ENCODE results near the gene METTL22.
A peak's percentile ranks its signal among the peaks of the same experiment; 100 is the strongest.

The METTL22 gene

GRCh38 chr16:8585857-8586256 is 35.6 kb upstream of the METTL22 start:
- Histone ChIP-seq H3K9me3 (ENCODE audit: low read length) (no peaks in the 10 kb centered on the region), H3K27me3 (ENCODE audit: insufficient read depth, low read length) (peaks cover 43% of the 10 kb centered on the region), H3K4me3 (ENCODE audit: low read length) (no peak overlapping the region), H3K4me1 (ENCODE audit: insufficient read depth, low read length) (peaks cover 22% of the 10 kb centered on the region), H3K36me3 (ENCODE audit: insufficient read depth, low read length) (no peaks in the 10 kb centered on the region), H2AFZ (ENCODE audit: low read depth, low read length) (no peak overlapping the region)

- Histone ChIP-seq H3K4me3 (ENCODE audit: low read length) (no peak overlapping the region), H2AFZ (ENCODE audit: low read depth, low read length) (no peak overlapping the region), H3K36me3 (ENCODE audit: insufficient read depth, low read length) (no peaks in the 10 kb centered on the region), H3K27me3 (ENCODE audit: insufficient read depth, low read length) (peaks cover 44% of the 10 kb centered on the region), H3K4me1 (ENCODE audit: insufficient read depth, low read length) (peaks cover 18% of the 10 kb centered on the region), H3K9me3 (ENCODE audit: low read length) (peaks cover 2% of the 10 kb centered on the region)
Measured at GRCh38 chr16:8587065-8587464, 34.4 kb upstream of the METTL22 start.

- no peaks in the 10 kb centered on the region for H3K36me3 ChIP-seq (ENCODE audit: insufficient read depth, low read length)
- H3K9me3 ChIP-seq (ENCODE audit: low read length): peaks cover 2% of the 10 kb centered on the region
- no peak overlapping the region for H2AFZ ChIP-seq (ENCODE audit: low read depth, low read length)
- no peak overlapping the region for H3K4me3 ChIP-seq (ENCODE audit: low read length)
- peaks cover 44% of the 10 kb centered on the region for H3K27me3 ChIP-seq (ENCODE audit: insufficient read depth, low read length)
- H3K4me1 ChIP-seq (ENCODE audit: insufficient read depth, low read length): peaks cover 18% of the 10 kb centered on the region
Measured at GRCh38 chr16:8588682-8589056, 32.8 kb upstream of the METTL22 start.

GRCh38 chr16:8589057-8589899 is 32.2 kb upstream of the METTL22 start:
- H3K4me3 ChIP-seq (ENCODE audit: low read length): peak overlapping the region; percentile 8
- peaks cover 44% of the 10 kb centered on the region for H3K27me3 ChIP-seq (ENCODE audit: insufficient read depth, low read length)
- H2AFZ ChIP-seq (ENCODE audit: low read depth, low read length): no peak overlapping the region
- peaks cover 2% of the 10 kb centered on the region for H3K9me3 ChIP-seq (ENCODE audit: low read length)
- peaks cover 18% of the 10 kb centered on the region for H3K4me1 ChIP-seq (ENCODE audit: insufficient read depth, low read length)
- no peaks in the 10 kb centered on the region for H3K36me3 ChIP-seq (ENCODE audit: insufficient read depth, low read length)

- H2AFZ ChIP-seq (ENCODE audit: low read depth, low read length): no peak within 1 kb of the TSS
- peaks cover 18% of the 10 kb centered on the region for H3K4me1 ChIP-seq (ENCODE audit: insufficient read depth, low read length)
- peak within 1 kb of the TSS; percentile 8 for H3K4me3 ChIP-seq (ENCODE audit: low read length)
- peaks cover 2% of the 10 kb centered on the region for H3K9me3 ChIP-seq (ENCODE audit: low read length)
- H3K27me3 ChIP-seq (ENCODE audit: insufficient read depth, low read length): peaks cover 44% of the 10 kb centered on the region
- no peaks in the 10 kb centered on the region for H3K36me3 ChIP-seq (ENCODE audit: insufficient read depth, low read length)
Measured at GRCh38 chr16:8589900-8590688, 31.4 kb upstream of the METTL22 start, which contains the start of gene TMEM114. TMEM114 (minus strand) TSS chr16:8590511; CDS start chr16:8589838, 673 bp downstream.

- peaks cover 18% of the 10 kb centered on the region for H3K4me1 ChIP-seq (ENCODE audit: insufficient read depth, low read length)
- H3K36me3 ChIP-seq (ENCODE audit: insufficient read depth, low read length): no peaks in the 10 kb centered on the region
- no peak overlapping the region for H3K4me3 ChIP-seq (ENCODE audit: low read length)
- peaks cover 2% of the 10 kb centered on the region for H3K9me3 ChIP-seq (ENCODE audit: low read length)
- H3K27me3 ChIP-seq (ENCODE audit: insufficient read depth, low read length): peaks cover 42% of the 10 kb centered on the region
- H2AFZ ChIP-seq (ENCODE audit: low read depth, low read length): no peak overlapping the region
Measured at GRCh38 chr16:8590811-8591210, 30.7 kb upstream of the METTL22 start.

GRCh38 chr16:8591451-8591850 is 30.0 kb upstream of the METTL22 start:
- peaks cover 18% of the 10 kb centered on the region for H3K4me1 ChIP-seq (ENCODE audit: insufficient read depth, low read length)
- H3K27me3 ChIP-seq (ENCODE audit: insufficient read depth, low read length): peaks cover 42% of the 10 kb centered on the region
- no peak overlapping the region for H3K4me3 ChIP-seq (ENCODE audit: low read length)
- H3K9me3 ChIP-seq (ENCODE audit: low read length): peaks cover 4% of the 10 kb centered on the region
- H3K36me3 ChIP-seq (ENCODE audit: insufficient read depth, low read length): no peaks in the 10 kb centered on the region
- no peak overlapping the region for H2AFZ ChIP-seq (ENCODE audit: low read depth, low read length)

- peaks cover 4% of the 10 kb centered on the region for H3K9me3 ChIP-seq (ENCODE audit: low read length)
- no peak overlapping the region for H2AFZ ChIP-seq (ENCODE audit: low read depth, low read length)
- no peak overlapping the region for H3K4me3 ChIP-seq (ENCODE audit: low read length)
- H3K36me3 ChIP-seq (ENCODE audit: insufficient read depth, low read length): no peaks in the 10 kb centered on the region
- peaks cover 17% of the 10 kb centered on the region for H3K27me3 ChIP-seq (ENCODE audit: insufficient read depth, low read length)
- peaks cover 8% of the 10 kb centered on the region for H3K4me1 ChIP-seq (ENCODE audit: insufficient read depth, low read length)
Measured at GRCh38 chr16:8594149-8594666, 27.3 kb upstream of the METTL22 start.

- Histone ChIP-seq H3K4me1 (ENCODE audit: insufficient read depth, low read length) (no peaks in the 10 kb centered on the region), H3K36me3 (ENCODE audit: insufficient read depth, low read length) (no peaks in the 10 kb centered on the region), H3K9me3 (ENCODE audit: low read length) (peaks cover 4% of the 10 kb centered on the region), H3K4me3 (ENCODE audit: low read length) (no peak overlapping the region), H3K27me3 (ENCODE audit: insufficient read depth, low read length) (peaks cover under 1% of the 10 kb centered on the region), H2AFZ (ENCODE audit: low read depth, low read length) (no peak overlapping the region)
Measured at GRCh38 chr16:8595783-8596182, 25.7 kb upstream of the METTL22 start.

GRCh38 chr16:8596581-8596980 is 24.9 kb upstream of the METTL22 start:
- H2AFZ ChIP-seq (ENCODE audit: low read depth, low read length): no peak overlapping the region
- H3K4me3 ChIP-seq (ENCODE audit: low read length): no peak overlapping the region
- no peaks in the 10 kb centered on the region for H3K27me3 ChIP-seq (ENCODE audit: insufficient read depth, low read length)
- H3K4me1 ChIP-seq (ENCODE audit: insufficient read depth, low read length): no peaks in the 10 kb centered on the region
- H3K9me3 ChIP-seq (ENCODE audit: low read length): peaks cover 2% of the 10 kb centered on the region
- H3K36me3 ChIP-seq (ENCODE audit: insufficient read depth, low read length): no peaks in the 10 kb centered on the region

GRCh38 chr16:8600144-8600775 is 21.2 kb upstream of the METTL22 start:
- H3K4me3 ChIP-seq (ENCODE audit: low read length): no peak overlapping the region
- H2AFZ ChIP-seq (ENCODE audit: low read depth, low read length): no peak overlapping the region
- H3K9me3 ChIP-seq (ENCODE audit: low read length): peaks cover 6% of the 10 kb centered on the region
- peaks cover 1% of the 10 kb centered on the region for H3K27me3 ChIP-seq (ENCODE audit: insufficient read depth, low read length)
- no peaks in the 10 kb centered on the region for H3K36me3 ChIP-seq (ENCODE audit: insufficient read depth, low read length)
- no peaks in the 10 kb centered on the region for H3K4me1 ChIP-seq (ENCODE audit: insufficient read depth, low read length)

GRCh38 chr16:8605554-8605953 is 15.9 kb upstream of the METTL22 start:
- Histone ChIP-seq H2AFZ (ENCODE audit: low read depth, low read length) (no peak overlapping the region), H3K27me3 (ENCODE audit: insufficient read depth, low read length) (peaks cover 6% of the 10 kb centered on the region), H3K9me3 (ENCODE audit: low read length) (peaks cover 3% of the 10 kb centered on the region), H3K4me1 (ENCODE audit: insufficient read depth, low read length) (no peaks in the 10 kb centered on the region), H3K4me3 (ENCODE audit: low read length) (no peak overlapping the region), H3K36me3 (ENCODE audit: insufficient read depth, low read length) (no peaks in the 10 kb centered on the region)

GRCh38 chr16:8607214-8607613 is 14.3 kb upstream of the METTL22 start:
- Histone ChIP-seq H2AFZ (ENCODE audit: low read depth, low read length) (no peak overlapping the region), H3K4me1 (ENCODE audit: insufficient read depth, low read length) (no peaks in the 10 kb centered on the region), H3K27me3 (ENCODE audit: insufficient read depth, low read length) (peaks cover 6% of the 10 kb centered on the region), H3K36me3 (ENCODE audit: insufficient read depth, low read length) (no peaks in the 10 kb centered on the region), H3K9me3 (ENCODE audit: low read length) (no peaks in the 10 kb centered on the region), H3K4me3 (ENCODE audit: low read length) (no peak overlapping the region)
